Stimulated activated naive CD8-positive, alpha-beta T cell treated with anti-CD3 and anti-CD28 coated beads, Interleukin-15, amount 100 ng/mL, for 72 hours (primary cell): ENCODE results near the gene SLC43A1.

Source experiments
- ATAC-seq: fragments of 150-1000 bp; cut with Tn5 transposase; 2 replicates; pipeline ENCODE4 v1.10.0; 2021; ENCODE audit warnings: mild to moderate bottlenecking, moderate library complexity
- DNase-seq, 2 donors: peaks; one replicate each; pipeline ENCODE4 v3.0.0; 2021 to 2022
- H3K27ac Mint-ChIP-seq, 2 donors: one replicate each; pipeline ENCODE4 v1.8.0; 2022; ENCODE audit warnings: mild to moderate bottlenecking in 2 of 2, mixed read lengths in 2 of 2, moderate library complexity in 2 of 2
- H3K27me3 Mint-ChIP-seq: one replicate; pipeline ENCODE4 v1.8.0; 2022; ENCODE audit warnings: mixed read lengths
- H3K4me1 Mint-ChIP-seq: one replicate; pipeline ENCODE4 v1.8.0; 2022; ENCODE audit warnings: mild to moderate bottlenecking, mixed read lengths
- H3K4me3 Mint-ChIP-seq, 2 donors: one replicate each; pipeline ENCODE4 v1.8.0; 2022; ENCODE audit warnings: mild to moderate bottlenecking in 2 of 2, mixed read lengths in 2 of 2, moderate library complexity in 1 of 2
- H3K9me3 Mint-ChIP-seq, 2 donors: one replicate each; pipeline ENCODE4 v1.8.0; 2022; ENCODE audit warnings: mixed read lengths in 2 of 2

SLC43A1 gene

GRCh38 chr11:57515332-57516060 lies at the start of gene SLC43A1:
Gene SLC43A1 (minus strand): TSS chr11:57515702. CDS start chr11:57514111, 1,591 bp downstream.
- Mint-ChIP-seq H3K27ac (peak within 1 kb of the TSS; percentile 96), H3K4me3 (peak within 1 kb of the TSS; percentile 100), H3K4me1 (peaks cover 40% of the 10 kb centered on the region), H3K9me3 (no peaks in the 10 kb centered on the region), H3K27me3 (no peaks in the 10 kb centered on the region)
- peak; percentile 52 for ATAC-seq
- peak; percentile 35 to 56 for DNase-seq

- peak overlapping the region; percentile 81 to 96 for H3K27ac Mint-ChIP-seq
- no peak for DNase-seq
- peak overlapping the region; percentile 12 to 39 for H3K4me3 Mint-ChIP-seq
- no peak for ATAC-seq
- H3K27me3 Mint-ChIP-seq: no peaks in the 10 kb centered on the region
- peaks cover 57% of the 10 kb centered on the region for H3K4me1 Mint-ChIP-seq
- H3K9me3 Mint-ChIP-seq: no peaks in the 10 kb centered on the region
These were observed 47.1 kb upstream of the SLC43A1 start for GRCh38 chr11:57562596-57562995.

- Mint-ChIP-seq H3K27ac (no peak overlapping the region), H3K27me3 (no peaks in the 10 kb centered on the region), H3K4me3 (no peak overlapping the region), H3K4me1 (peaks cover 48% of the 10 kb centered on the region), H3K9me3 (no peaks in the 10 kb centered on the region)
- no peak for DNase-seq
- ATAC-seq: no peak
These were observed 44.6 kb upstream of the SLC43A1 start for GRCh38 chr11:57560146-57560545.

GRCh38 chr11:57556041-57556440 lies 40.5 kb upstream of the SLC43A1 start:
- Mint-ChIP-seq H3K27ac (peak overlapping the region in 1 of 2 donors; percentile 63), H3K9me3 (no peaks in the 10 kb centered on the region), H3K4me1 (peaks cover 7% of the 10 kb centered on the region), H3K4me3 (no peak overlapping the region), H3K27me3 (no peaks in the 10 kb centered on the region)
- ATAC-seq: no peak
- no peak for DNase-seq

- peak overlapping the region in 1 of 2 donors; percentile 68 for H3K27ac Mint-ChIP-seq
- H3K4me3 Mint-ChIP-seq: no peak overlapping the region
- H3K9me3 Mint-ChIP-seq: no peaks in the 10 kb centered on the region
- ATAC-seq: no peak
- H3K4me1 Mint-ChIP-seq: peaks cover 5% of the 10 kb centered on the region
- no peak for DNase-seq
- no peaks in the 10 kb centered on the region for H3K27me3 Mint-ChIP-seq
These were observed 39.9 kb upstream of the SLC43A1 start for GRCh38 chr11:57555393-57555792.

- Mint-ChIP-seq H3K4me3 (no peak overlapping the region), H3K27me3 (no peaks in the 10 kb centered on the region), H3K27ac (no peak overlapping the region), H3K9me3 (no peaks in the 10 kb centered on the region), H3K4me1 (peaks cover 11% of the 10 kb centered on the region)
- ATAC-seq (no peak), DNase-seq (no peak)
These were observed 37.0 kb upstream of the SLC43A1 start for GRCh38 chr11:57552479-57552878.

GRCh38 chr11:57551941-57552340 lies 36.4 kb upstream of the SLC43A1 start:
- Mint-ChIP-seq H3K4me1 (peaks cover 17% of the 10 kb centered on the region), H3K4me3 (no peak overlapping the region), H3K27ac (no peak overlapping the region), H3K9me3 (no peaks in the 10 kb centered on the region), H3K27me3 (no peaks in the 10 kb centered on the region)
- no peak for DNase-seq
- ATAC-seq: no peak

GRCh38 chr11:57549983-57550382 lies 34.5 kb upstream of the SLC43A1 start:
- no peak overlapping the region for H3K27ac Mint-ChIP-seq
- H3K9me3 Mint-ChIP-seq: no peaks in the 10 kb centered on the region
- DNase-seq (no peak), ATAC-seq (no peak)
- H3K4me3 Mint-ChIP-seq: no peak overlapping the region
- peaks cover 18% of the 10 kb centered on the region for H3K4me1 Mint-ChIP-seq
- H3K27me3 Mint-ChIP-seq: no peaks in the 10 kb centered on the region

- Mint-ChIP-seq H3K9me3 (no peaks in the 10 kb centered on the region), H3K4me1 (peaks cover 18% of the 10 kb centered on the region), H3K4me3 (peak overlapping the region in 1 of 2 donors; percentile 29), H3K27me3 (no peaks in the 10 kb centered on the region), H3K27ac (peak overlapping the region; percentile 74 to 86)
- ATAC-seq: peak; percentile 82
- peak in 1 of 2 donors; percentile 28 for DNase-seq
These were observed 32.4 kb upstream of the SLC43A1 start for GRCh38 chr11:57547854-57548377.

GRCh38 chr11:57546869-57547475 lies 31.5 kb upstream of the SLC43A1 start:
- H3K27me3 Mint-ChIP-seq: no peaks in the 10 kb centered on the region
- peak overlapping the region; percentile 75 to 87 for H3K27ac Mint-ChIP-seq
- no peaks in the 10 kb centered on the region for H3K9me3 Mint-ChIP-seq
- DNase-seq (no peak), ATAC-seq (peak; percentile 28)
- peaks cover 18% of the 10 kb centered on the region for H3K4me1 Mint-ChIP-seq
- peak overlapping the region in 1 of 2 donors; percentile 11 for H3K4me3 Mint-ChIP-seq

- Mint-ChIP-seq H3K4me1 (peaks cover 18% of the 10 kb centered on the region), H3K27ac (no peak overlapping the region)
These were observed 30.9 kb upstream of the SLC43A1 start for GRCh38 chr11:57546451-57546850.

GRCh38 chr11:57545883-57546282 lies 30.4 kb upstream of the SLC43A1 start:
- Mint-ChIP-seq H3K27me3 (no peaks in the 10 kb centered on the region), H3K4me1 (peaks cover 18% of the 10 kb centered on the region), H3K4me3 (no peak overlapping the region), H3K9me3 (no peaks in the 10 kb centered on the region), H3K27ac (peak overlapping the region in 1 of 2 donors; percentile 71)
- no peak for DNase-seq
- no peak for ATAC-seq

More at GRCh38 chr11:57546451-57546850, 30.9 kb upstream of the SLC43A1 start:
- DNase-seq (no peak), ATAC-seq (no peak)
- Mint-ChIP-seq H3K27me3 (no peaks in the 10 kb centered on the region), H3K9me3 (no peaks in the 10 kb centered on the region), H3K4me3 (no peak overlapping the region)

GRCh38 chr11:57544566-57544965 lies 29.1 kb upstream of the SLC43A1 start:
- no peak for DNase-seq
- H3K9me3 Mint-ChIP-seq: no peaks in the 10 kb centered on the region
- peak overlapping the region in 1 of 2 donors; percentile 27 for H3K27ac Mint-ChIP-seq
- H3K4me3 Mint-ChIP-seq: no peak overlapping the region
- no peaks in the 10 kb centered on the region for H3K27me3 Mint-ChIP-seq
- ATAC-seq: no peak
- H3K4me1 Mint-ChIP-seq: peaks cover 18% of the 10 kb centered on the region

- ATAC-seq (no peak), DNase-seq (no peak)
- Mint-ChIP-seq H3K27ac (no peak overlapping the region), H3K9me3 (no peaks in the 10 kb centered on the region), H3K4me3 (no peak overlapping the region), H3K4me1 (peaks cover 17% of the 10 kb centered on the region), H3K27me3 (no peaks in the 10 kb centered on the region)
These were observed 28.1 kb upstream of the SLC43A1 start for GRCh38 chr11:57543593-57543992.

- H3K27me3 Mint-ChIP-seq: no peaks in the 10 kb centered on the region
- H3K4me1 Mint-ChIP-seq: peaks cover 7% of the 10 kb centered on the region
- H3K4me3 Mint-ChIP-seq: no peak overlapping the region
- no peak for ATAC-seq
- DNase-seq: no peak
- H3K27ac Mint-ChIP-seq: peak overlapping the region in 1 of 2 donors; percentile 79
- H3K9me3 Mint-ChIP-seq: no peaks in the 10 kb centered on the region
These were observed 27.1 kb upstream of the SLC43A1 start for GRCh38 chr11:57542582-57542981.

GRCh38 chr11:57541169-57541568 lies 25.7 kb upstream of the SLC43A1 start:
- Mint-ChIP-seq H3K9me3 (no peaks in the 10 kb centered on the region), H3K4me3 (no peak overlapping the region), H3K4me1 (no peaks in the 10 kb centered on the region), H3K27me3 (no peaks in the 10 kb centered on the region), H3K27ac (peak overlapping the region in 1 of 2 donors; percentile 71)
- DNase-seq (no peak), ATAC-seq (no peak)
